Common myeloid progenitor, CD34-positive (primary cell): ENCODE data around the gene ISG15.
"Not testable (repeated sequence)": the region's sequence is repeated elsewhere in the genome, so short reads cannot be mapped to it uniquely, and the experiment has no call there.

Source experiments
- CTCF ChIA-PET: fragments of 350-600 bp; sonication (Branson Sonifier 250); formaldehyde crosslinking; loops from one replicate; lab custom pipeline; 2021; ENCODE audit warnings: antibody characterized with exemption; lab: Charles Lee
- POLR2A ChIA-PET: fragments of 350-600 bp; sonication (Branson Sonifier 250); formaldehyde crosslinking; loops from one replicate; lab custom pipeline; 2021; ENCODE audit warnings: antibody characterized with exemption; lab: Charles Lee
- DNase-seq, 3 donors: peaks; one replicate each; pipeline versions ENCODE4 v3.0.0 to v3.0.0-alpha.2; 2013
- H3K27ac ChIP-seq, 2 experiments: 1 replicate in 1 of 2; 2 replicates in 1 of 2; pipeline ENCODE4 v1.7.0; 2013; ENCODE audit warnings: inconsistent platforms in 2 of 2, low read length in 2 of 2, mild to moderate bottlenecking in 2 of 2, low read depth in 1 of 2, moderate library complexity in 1 of 2; ENCODE audit not compliant: severe bottlenecking in 2 of 2, insufficient read depth in 1 of 2, poor library complexity in 1 of 2
- H3K27me3 ChIP-seq, 5 experiments: replicated peaks in 2 of 5; 1 replicate in 3 of 5; 2 replicates in 2 of 5; pipeline versions ENCODE4 v1.6.1 to v1.7.0; 2013; ENCODE audit warnings: low read length in 4 of 5, mild to moderate bottlenecking in 2 of 5, moderate library complexity in 2 of 5, inconsistent platforms in 1 of 5; ENCODE audit not compliant: insufficient read depth in 5 of 5, control insufficient read depth in 4 of 5
- H3K36me3 ChIP-seq, 4 experiments: 1 replicate in 2 of 4; 2 replicates in 2 of 4; pipeline versions ENCODE4 v1.6.1 to v1.7.0; 2013; ENCODE audit warnings: low read length in 3 of 4, control low read depth in 1 of 4, mild to moderate bottlenecking in 1 of 4; ENCODE audit not compliant: control insufficient read depth in 4 of 4, insufficient read depth in 4 of 4
- H3K4me1 ChIP-seq, 4 experiments: 1 replicate in 3 of 4; 2 replicates in 1 of 4; pipeline versions ENCODE4 v1.6.1 to v1.7.1; 2013; ENCODE audit warnings: low read length in 3 of 4, mild to moderate bottlenecking in 3 of 4, control low read depth in 1 of 4, inconsistent platforms in 1 of 4, moderate library complexity in 1 of 4; ENCODE audit not compliant: control insufficient read depth in 4 of 4, insufficient read depth in 4 of 4; ENCODE audit errors: control extremely low read depth in 1 of 4
- H3K4me3 ChIP-seq, 7 experiments: 1 replicate in 4 of 7; 2 replicates in 3 of 7; pipeline versions ENCODE4 v1.5.1 to v1.7.0; 2013; ENCODE audit warnings: mild to moderate bottlenecking in 7 of 7, low read length in 6 of 7, moderate library complexity in 6 of 7, inconsistent platforms in 2 of 7, low read depth in 2 of 7, control low read depth in 1 of 7; ENCODE audit not compliant: insufficient read depth in 4 of 7, control insufficient read depth in 1 of 7; ENCODE audit errors: extremely low read depth in 1 of 7
- H3K9me3 ChIP-seq, 5 experiments: 1 replicate in 4 of 5; 2 replicates in 1 of 5; pipeline versions ENCODE4 v1.6.1 to v1.7.1; 2013; ENCODE audit warnings: low read length in 4 of 5, mild to moderate bottlenecking in 2 of 5, inconsistent platforms in 1 of 5, low read depth in 1 of 5, moderate library complexity in 1 of 5; ENCODE audit not compliant: control insufficient read depth in 4 of 5, insufficient read depth in 2 of 5; ENCODE audit errors: control extremely low read depth in 1 of 5
- WGBS: methylation state at CpG from one replicate; pipeline ENCODE4 v1.1.5; 2013; ENCODE audit not compliant: insufficient coverage; 5-methylcytosine and 5-hydroxymethylcytosine counted together

The ISG15 gene

GRCh38 chr1:1004420-1004779 is 8.9 kb upstream of the ISG15 start:
- DNase-seq = no peak
- Histone ChIP-seq H3K4me3 (peak overlapping the region in 2 of 7 experiments; percentile 43 to 63), H3K27ac (no peak overlapping the region), H3K36me3 (no peaks in the 10 kb centered on the region), H3K9me3 (no peaks in the 10 kb centered on the region), H3K4me1 (peaks cover 0 to 51% (median 48%) of the 10 kb centered on the region in 4 experiments), H3K27me3 (peaks cover 0 to 44% (median 7%) of the 10 kb centered on the region in 5 experiments)
- ChIA-PET POLR2A (no interaction called here), CTCF (interaction anchor here (1.1 to 2.0 kb wide), 6 partner anchors 9 to 22 kb away, joined by 3 to 10 read pairs (median 5); partner anchors contain the start of genes ISG15 and PERM1)
- 34% methylated on average over 4 of the region's 7 CpGs for WGBS

- H3K9me3 ChIP-seq = no peaks in the 10 kb centered on the region
- peaks cover 0 to 38% (median 7%) of the 10 kb centered on the region in 5 experiments for H3K27me3 ChIP-seq
- POLR2A ChIA-PET = interaction anchor here (0.5 to 0.7 kb wide), 3 partner anchors 206 to 1525 kb away, joined by 3 to 4 read pairs (median 4); no protein-coding TSS in a partner anchor
- peak overlapping the region in 1 of 2 experiments; percentile 19 for H3K27ac ChIP-seq
- CTCF ChIA-PET = interaction anchor here (1.1 to 2.0 kb wide), 6 partner anchors 9 to 23 kb away, joined by 3 to 10 read pairs (median 5); partner anchors contain the start of genes ISG15 and PERM1
- H3K4me1 ChIP-seq = peaks cover 0 to 45% (median 42%) of the 10 kb centered on the region in 4 experiments
- 5% methylated on average over 15 of the region's 21 CpGs for WGBS
- peak in 2 of 3 donors; percentile 69 to 79 for DNase-seq
- H3K36me3 ChIP-seq = no peaks in the 10 kb centered on the region
- H3K4me3 ChIP-seq = peak overlapping the region in 5 of 7 experiments; percentile 15 to 63 (median 43)
Observed at GRCh38 chr1:1004780-1005697, 8.3 kb upstream of the ISG15 start.

GRCh38 chr1:1005774-1006304 is 7.5 kb upstream of the ISG15 start:
- Histone ChIP-seq H3K27me3 (peaks cover 0 to 30% (median 5%) of the 10 kb centered on the region in 5 experiments), H3K36me3 (no peaks in the 10 kb centered on the region), H3K27ac (no peak overlapping the region), H3K4me1 (peaks cover 0 to 37% (median 34%) of the 10 kb centered on the region in 4 experiments), H3K9me3 (no peaks in the 10 kb centered on the region), H3K4me3 (no peak overlapping the region)
- DNase-seq = no peak
- ChIA-PET CTCF (interaction anchor here (1.5 to 2.4 kb wide), 3 partner anchors 10 to 24 kb away, joined by 5 to 10 read pairs (median 5); partner anchors contain the start of gene PERM1), POLR2A (interaction anchor here (0.5 kb wide), 1 partner anchor 205 kb away, joined by 4 read pairs; no protein-coding TSS in a partner anchor)
- 82% methylated on average over 20 of the region's 23 CpGs for WGBS

- no peak for DNase-seq
- Histone ChIP-seq H3K4me1 (peaks cover 0 to 30% (median 27%) of the 10 kb centered on the region in 4 experiments), H3K27ac (no peak overlapping the region), H3K9me3 (no peaks in the 10 kb centered on the region), H3K4me3 (no peak overlapping the region), H3K27me3 (peaks cover 0 to 23% (median 3%) of the 10 kb centered on the region in 5 experiments), H3K36me3 (no peaks in the 10 kb centered on the region)
- WGBS = 96% methylated on average over 29 of the region's 37 CpGs
- ChIA-PET CTCF (interaction anchor here (1.0 to 2.4 kb wide), 4 partner anchors 9 to 23 kb away, joined by 3 to 10 read pairs (median 4); no protein-coding TSS in a partner anchor), POLR2A (no interaction called here)
Observed at GRCh38 chr1:1006305-1007159, 6.8 kb upstream of the ISG15 start.

- H3K27me3 ChIP-seq, POLR2A ChIA-PET, H3K27ac ChIP-seq, DNase-seq, H3K9me3 ChIP-seq, H3K4me3 ChIP-seq, H3K36me3 ChIP-seq: not testable (repeated sequence)
- CTCF ChIA-PET = interaction anchor here (1.0 kb wide), 1 partner anchor 8 kb away, joined by 3 read pairs; no protein-coding TSS in a partner anchor
- WGBS = 93% methylated on average over 3 of the region's 8 CpGs
- H3K4me1 ChIP-seq = peaks cover 3 to 36% (median 30%) of the 10 kb centered on the region in 4 experiments
Observed at GRCh38 chr1:1010131-1010530, 3.2 kb upstream of the ISG15 start.

GRCh38 chr1:1011396-1011949 is 1.8 kb upstream of the ISG15 start:
- 73% methylated on average over 14 of the region's 14 CpGs for WGBS
- H3K4me1 ChIP-seq = peaks cover 3 to 28% (median 22%) of the 10 kb centered on the region in 4 experiments
- POLR2A ChIA-PET = no interaction called here
- DNase-seq = peak in 2 of 3 donors; percentile 56 to 58
- CTCF ChIA-PET = interaction anchor here (1.0 kb wide), 1 partner anchor 9 kb away, joined by 3 read pairs; no protein-coding TSS in a partner anchor
- no peak overlapping the region for H3K4me3 ChIP-seq
- no peak overlapping the region for H3K27ac ChIP-seq
- H3K36me3 ChIP-seq = no peaks in the 10 kb centered on the region
- no peaks in the 10 kb centered on the region for H3K27me3 ChIP-seq
- no peaks in the 10 kb centered on the region for H3K9me3 ChIP-seq
